Adrenal gland (tissue), 12 donors: Measurements from ENCODE around the gene C7orf57. TPM values are rescaled to one million over a fixed set of nuclear protein-coding genes. Genes with fewer than 3 reads are reported as not detected.

ENCODE experiments used
- DNase-seq, 7 donors: peaks; one replicate each; pipeline ENCODE4 v3.0.0-alpha.2; 2019 to 2020
- H3K27ac ChIP-seq, 5 donors: fragments of 200-600 bp; sonication (generic) in 4 of 5; 1 replicate in 3 of 5; 2 replicates in 2 of 5; pipeline versions ENCODE4 v1.5.1 to v1.8.0; 2016 to 2020; ENCODE audit warnings: mild to moderate bottlenecking in 1 of 5
- H3K27me3 ChIP-seq: fragments of 200-600 bp; 2 replicates; pipeline ENCODE4 v1.8.0; 2021
- H3K36me3 ChIP-seq, 2 donors: fragments of 200-600 bp; replicated peaks in 1 of 2; 1 replicate in 1 of 2; 2 replicates in 1 of 2; pipeline versions ENCODE4 v1.5.1 to v1.8.0; 2018 to 2022
- H3K4me1 ChIP-seq, 2 donors: fragments of 200-600 bp; replicated peaks in 1 of 2; 1 replicate in 1 of 2; 2 replicates in 1 of 2; pipeline versions ENCODE4 v1.5.1 to v1.8.0; 2018 to 2021
- H3K4me3 ChIP-seq, 4 donors: fragments of 200-600 bp; sonication (generic) in 3 of 4; one replicate each; pipeline ENCODE4 v1.5.1; 2016 to 2018
- H3K9me3 ChIP-seq, 3 donors: fragments of 200-600 bp; sonication (generic) in 1 of 3; replicated peaks in 1 of 3; 1 replicate in 2 of 3; 2 replicates in 1 of 3; pipeline versions ENCODE4 v1.5.1 to v1.8.0; 2016 to 2021
- CTCF ChIP-seq, 6 experiments: fragments of 450-650 bp in 4 of 6; fragments of 200-600 bp in 2 of 6; sonication (generic) in 1 of 6; IDR thresholded peaks; 1 replicate in 5 of 6; 2 replicates in 1 of 6; pipeline versions ENCODE4 v1.5.1 to v1.8.0; 2016 to 2021; ENCODE audit warnings: antibody characterized with exemption in 6 of 6, mild to moderate bottlenecking in 2 of 6, moderate library complexity in 1 of 6
- POLR2A ChIP-seq, 2 donors: fragments of 450-650 bp; IDR thresholded peaks; one replicate each; pipeline ENCODE4 v1.6.1; 2017; ENCODE audit warnings: antibody characterized with exemption in 2 of 2, mild to moderate bottlenecking in 2 of 2, moderate library complexity in 1 of 2
- WGBS, 4 donors: extraction: QIAGEN DNeasy Blood & Tissue Kit in 2 of 4; methylation state at CpG; one replicate each; pipeline versions ENCODE4 v1.1.5 to v1.1.7; 2013 to 2017; 5-methylcytosine and 5-hydroxymethylcytosine counted together
- intact Hi-C, 2 donors: fragments of 100-400 bp; cut with DNase I; formaldehyde crosslinking; loops; one replicate each; pipeline versions ENCODE4 v1.14.1 to v1.15.0; 2022 to 2023
- polyA plus RNA-seq, 3 donors: library from polyadenylated mRNA; stranded (reverse); fragments of 200-250 nt in 2 of 3; fragments of 350-450 nt in 1 of 3; fragmentation: Illumina TruSeq in 1 of 3; extraction: RNeasy Lipid Tissue Mini Kit (QIAGEN cat#74804) in 1 of 3; gene quantifications; one replicate each; pipeline ENCODE4 v1.2.3, GENCODE V29; 2013 to 2014
- total RNA-seq, 9 donors: library from RNA; depleted of rRNA in 4 of 9; stranded (reverse); fragments of >200 nt in 4 of 9; fragments of 120-200 nt in 1 of 9; fragmentation: NEBNext Ultra II Directional in 1 of 9; extraction: Animal tissue kit (Norgen Biotek cat#: 25700) in 1 of 9; gene quantifications; one replicate each; pipeline versions ENCODE4 v1.1.0 to v1.2.4, GENCODE V29; 2013 to 2023
- donor health status: healthy with polysubstance abuse.
- donor health status: Bipolar disorder and iron deficiency.
- donor health status: DM: yes; HTN: yes; CAD: no.
- donor health status: DM: no; HTN: no; CAD: no.
- donor health status: DM: no; HTN: no; CAD: no.
- donor health status: DM: yes; HTN: yes; CAD: no.

Gene C7orf57
- total and polyA plus RNA-seq, 12 donors: 1.7 TPM; not detected in 11

GRCh38 chr7:48009954-48010353 is 25.4 kb upstream of the C7orf57 start:
- intact Hi-C loops: no loop called here
- H3K27ac ChIP-seq: no peak overlapping the region
- DNase-seq: no peak
- no peaks in the 10 kb centered on the region for H3K27me3 ChIP-seq
- no peaks in the 10 kb centered on the region for H3K4me1 ChIP-seq
- TF ChIP-seq CTCF (IDR thresholded peaks at IDR 0.05): no peak
- no peak for TF ChIP-seq POLR2A (IDR thresholded peaks at IDR 0.05)
- no peaks in the 10 kb centered on the region for H3K9me3 ChIP-seq
- H3K4me3 ChIP-seq: no peak overlapping the region
- 71 to 91% (median 86%) methylated on average over 2 to 4 of the region's 4 CpGs for WGBS, 4 donors
- H3K36me3 ChIP-seq: no peaks in the 10 kb centered on the region

- no peak overlapping the region for H3K4me3 ChIP-seq
- intact Hi-C loops: no loop called here
- no peak overlapping the region for H3K27ac ChIP-seq
- 57 to 70% (median 61%) methylated on average over 2 of the region's 2 CpGs for WGBS, 4 donors
- no peaks in the 10 kb centered on the region for H3K4me1 ChIP-seq
- no peaks in the 10 kb centered on the region for H3K9me3 ChIP-seq
- DNase-seq: no peak
- H3K27me3 ChIP-seq: no peaks in the 10 kb centered on the region
- no peak for TF ChIP-seq POLR2A (IDR thresholded peaks at IDR 0.05)
- no peak for TF ChIP-seq CTCF (IDR thresholded peaks at IDR 0.05)
- H3K36me3 ChIP-seq: no peaks in the 10 kb centered on the region
These were observed 24.0 kb upstream of the C7orf57 start for GRCh38 chr7:48011323-48011722.

GRCh38 chr7:48011951-48012350 is 23.4 kb upstream of the C7orf57 start:
- no peaks in the 10 kb centered on the region for H3K9me3 ChIP-seq
- TF ChIP-seq POLR2A (IDR thresholded peaks at IDR 0.05) (no peak), CTCF (IDR thresholded peaks at IDR 0.05) (no peak)
- WGBS, 4 donors: 72 to 77% (median 74%) methylated on average over 3 of the region's 3 CpGs
- H3K27ac ChIP-seq: no peak overlapping the region
- H3K4me3 ChIP-seq: no peak overlapping the region
- no peaks in the 10 kb centered on the region for H3K27me3 ChIP-seq
- H3K4me1 ChIP-seq: no peaks in the 10 kb centered on the region
- H3K36me3 ChIP-seq: no peaks in the 10 kb centered on the region
- no peak for DNase-seq
- intact Hi-C loops: no loop called here

GRCh38 chr7:48016641-48017040 is 18.7 kb upstream of the C7orf57 start:
- no peak for DNase-seq
- no peak for TF ChIP-seq CTCF (IDR thresholded peaks at IDR 0.05)
- no peak for TF ChIP-seq POLR2A (IDR thresholded peaks at IDR 0.05)
- Histone ChIP-seq H3K4me1 (no peaks in the 10 kb centered on the region), H3K27ac (no peak overlapping the region), H3K27me3 (no peaks in the 10 kb centered on the region), H3K36me3 (no peaks in the 10 kb centered on the region), H3K4me3 (no peak overlapping the region), H3K9me3 (no peaks in the 10 kb centered on the region)
- intact Hi-C loops: no loop called here
